ENCODE measurements around the gene F2RL3.

F2RL3 gene

GRCh38 chr19:16895467-16896145 is 6.8 kb downstream of the F2RL3 start:
- DNase-seq, result no peak

GRCh38 chr19:16896146-16897028 is 7.6 kb downstream of the F2RL3 start:
- DNase-seq, result no peak

GRCh38 chr19:16897029-16897855 is 8.4 kb downstream of the F2RL3 start:
- peak; percentile 85 for DNase-seq

- DNase-seq, result no peak
Measured at GRCh38 chr19:16897856-16898161, 9.0 kb downstream of the F2RL3 start.

- no peak for DNase-seq
Measured at GRCh38 chr19:16898361-16899015, 9.7 kb downstream of the F2RL3 start.

- no peak for DNase-seq
Measured at GRCh38 chr19:16899566-16900075, 10.8 kb downstream of the F2RL3 start.

GRCh38 chr19:16901491-16902175 is 12.8 kb downstream of the F2RL3 start:
- DNase-seq, result no peak

GRCh38 chr19:16902545-16902944 is 13.7 kb downstream of the F2RL3 start:
- DNase-seq, result no peak

GRCh38 chr19:16903347-16903746 is 14.5 kb downstream of the F2RL3 start:
- no peak for DNase-seq

- DNase-seq, result no peak
Measured at GRCh38 chr19:16904599-16904998, 15.8 kb downstream of the F2RL3 start.

GRCh38 chr19:16908759-16909158 is 20.0 kb downstream of the F2RL3 start:
- DNase-seq, result no peak

- DNase-seq, result no peak
Measured at GRCh38 chr19:16911046-16911445, 22.2 kb downstream of the F2RL3 start.

- DNase-seq, result no peak
Measured at GRCh38 chr19:16912780-16913179, 24.0 kb downstream of the F2RL3 start.

- no peak for DNase-seq
Measured at GRCh38 chr19:16914421-16914820, 25.6 kb downstream of the F2RL3 start.

GRCh38 chr19:16915135-16915534 is 26.3 kb downstream of the F2RL3 start:
- DNase-seq, result no peak

- no peak for DNase-seq
Measured at GRCh38 chr19:16915734-16916133, 26.9 kb downstream of the F2RL3 start.

GRCh38 chr19:16917401-16917800 is 28.6 kb downstream of the F2RL3 start:
- no peak for DNase-seq

GRCh38 chr19:16919496-16919895 is 30.7 kb downstream of the F2RL3 start:
- no peak for DNase-seq

GRCh38 chr19:16920816-16921529 is 32.2 kb downstream of the F2RL3 start:
- DNase-seq, result peak; percentile 68

GRCh38 chr19:16921766-16922591 is 33.2 kb downstream of the F2RL3 start:
- no peak for DNase-seq

All from fibroblast of skin of abdomen (primary cell).